Ishikawa (cell line): ENCODE measurements around the gene CACUL1.

Source experiments
- CEBPB ChIP-seq: IDR thresholded peaks from 2 replicates; pipeline ENCODE4 v1.6.1; 2012
- CREB1 ChIP-seq: IDR thresholded peaks from 2 replicates; pipeline ENCODE4 v1.6.1; 2012; ENCODE audit warnings: low read depth
- EGR1 ChIP-seq: IDR thresholded peaks from 2 replicates; pipeline ENCODE4 v1.6.1; 2012
- EP300 ChIP-seq: IDR thresholded peaks from 2 replicates; pipeline ENCODE4 v1.6.1; 2012; ENCODE audit warnings: borderline replicate concordance
- FOXM1 ChIP-seq: IDR thresholded peaks from 2 replicates; pipeline ENCODE4 v1.6.1; 2012; ENCODE audit warnings: low read depth, borderline replicate concordance
- NFIC ChIP-seq: IDR thresholded peaks from 2 replicates; pipeline ENCODE4 v1.6.1; 2012
- RAD21 ChIP-seq: IDR thresholded peaks from 2 replicates; pipeline ENCODE4 v1.6.1; 2012; ENCODE audit warnings: low read depth
- TAF1 ChIP-seq: IDR thresholded peaks from 2 replicates; pipeline ENCODE4 v1.6.1; 2012; ENCODE audit warnings: low read depth, mild to moderate bottlenecking
- TCF12 ChIP-seq: IDR thresholded peaks from 2 replicates; pipeline ENCODE4 v1.6.1; 2012; ENCODE audit warnings: low read depth
- TEAD4 ChIP-seq: IDR thresholded peaks from 2 replicates; pipeline ENCODE4 v1.6.1; 2012
- YY1 ChIP-seq: IDR thresholded peaks from 2 replicates; pipeline ENCODE4 v1.6.1; 2012; ENCODE audit warnings: low read depth
- ZBTB7A ChIP-seq: IDR thresholded peaks from 2 replicates; pipeline ENCODE4 v1.6.1; 2012; ENCODE audit warnings: low read depth
- TF ChIP-seq, protein P1 (sequence below): IDR thresholded peaks from 2 replicates; pipeline ENCODE4 v1.6.1; 2012; ENCODE audit warnings: low read depth, mild to moderate bottlenecking
- TF ChIP-seq, protein P2 (sequence below): IDR thresholded peaks from 2 replicates; pipeline ENCODE4 v1.6.1; 2012
- TF ChIP-seq, protein P3 (sequence below): IDR thresholded peaks from 2 replicates; pipeline ENCODE4 v1.6.1; 2012

CACUL1 gene

DNA sequence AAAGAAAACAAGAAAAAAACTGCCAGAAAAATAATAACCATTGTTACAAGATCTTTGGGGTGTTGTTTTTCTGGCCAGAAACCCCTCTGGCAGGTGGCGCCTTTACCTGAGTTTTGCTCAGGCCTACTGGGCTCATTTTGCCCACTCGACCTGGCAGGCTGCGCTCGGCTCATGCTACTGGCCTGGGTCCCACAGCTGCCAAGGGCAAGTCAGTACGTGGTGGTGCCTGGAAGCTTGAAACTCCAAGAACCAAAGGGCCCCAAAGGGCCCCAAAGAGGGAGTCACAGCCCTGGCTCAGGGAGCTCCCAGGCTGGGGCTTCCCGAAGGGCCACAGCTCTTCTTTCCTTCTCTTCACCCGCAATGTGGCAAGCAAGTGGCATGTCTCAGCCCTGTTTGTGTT lies 42.7 kb downstream of the CACUL1 start:
- TF ChIP-seq TEAD4 (no peak), TAF1 (no peak), TCF12 (no peak), RAD21 (no peak), CEBPB (no peak), ZBTB7A (no peak), NFIC (no peak), YY1 (no peak), EP300 (no peak), CREB1 (no peak), FOXM1 (no peak)
- TF ChIP-seq, protein P1, sequence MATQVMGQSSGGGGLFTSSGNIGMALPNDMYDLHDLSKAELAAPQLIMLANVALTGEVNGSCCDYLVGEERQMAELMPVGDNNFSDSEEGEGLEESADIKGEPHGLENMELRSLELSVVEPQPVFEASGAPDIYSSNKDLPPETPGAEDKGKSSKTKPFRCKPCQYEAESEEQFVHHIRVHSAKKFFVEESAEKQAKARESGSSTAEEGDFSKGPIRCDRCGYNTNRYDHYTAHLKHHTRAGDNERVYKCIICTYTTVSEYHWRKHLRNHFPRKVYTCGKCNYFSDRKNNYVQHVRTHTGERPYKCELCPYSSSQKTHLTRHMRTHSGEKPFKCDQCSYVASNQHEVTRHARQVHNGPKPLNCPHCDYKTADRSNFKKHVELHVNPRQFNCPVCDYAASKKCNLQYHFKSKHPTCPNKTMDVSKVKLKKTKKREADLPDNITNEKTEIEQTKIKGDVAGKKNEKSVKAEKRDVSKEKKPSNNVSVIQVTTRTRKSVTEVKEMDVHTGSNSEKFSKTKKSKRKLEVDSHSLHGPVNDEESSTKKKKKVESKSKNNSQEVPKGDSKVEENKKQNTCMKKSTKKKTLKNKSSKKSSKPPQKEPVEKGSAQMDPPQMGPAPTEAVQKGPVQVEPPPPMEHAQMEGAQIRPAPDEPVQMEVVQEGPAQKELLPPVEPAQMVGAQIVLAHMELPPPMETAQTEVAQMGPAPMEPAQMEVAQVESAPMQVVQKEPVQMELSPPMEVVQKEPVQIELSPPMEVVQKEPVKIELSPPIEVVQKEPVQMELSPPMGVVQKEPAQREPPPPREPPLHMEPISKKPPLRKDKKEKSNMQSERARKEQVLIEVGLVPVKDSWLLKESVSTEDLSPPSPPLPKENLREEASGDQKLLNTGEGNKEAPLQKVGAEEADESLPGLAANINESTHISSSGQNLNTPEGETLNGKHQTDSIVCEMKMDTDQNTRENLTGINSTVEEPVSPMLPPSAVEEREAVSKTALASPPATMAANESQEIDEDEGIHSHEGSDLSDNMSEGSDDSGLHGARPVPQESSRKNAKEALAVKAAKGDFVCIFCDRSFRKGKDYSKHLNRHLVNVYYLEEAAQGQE = no peak
- TF ChIP-seq, protein P2, sequence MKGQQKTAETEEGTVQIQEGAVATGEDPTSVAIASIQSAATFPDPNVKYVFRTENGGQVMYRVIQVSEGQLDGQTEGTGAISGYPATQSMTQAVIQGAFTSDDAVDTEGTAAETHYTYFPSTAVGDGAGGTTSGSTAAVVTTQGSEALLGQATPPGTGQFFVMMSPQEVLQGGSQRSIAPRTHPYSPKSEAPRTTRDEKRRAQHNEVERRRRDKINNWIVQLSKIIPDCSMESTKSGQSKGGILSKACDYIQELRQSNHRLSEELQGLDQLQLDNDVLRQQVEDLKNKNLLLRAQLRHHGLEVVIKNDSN = no peak
- TF ChIP-seq, protein P3, sequence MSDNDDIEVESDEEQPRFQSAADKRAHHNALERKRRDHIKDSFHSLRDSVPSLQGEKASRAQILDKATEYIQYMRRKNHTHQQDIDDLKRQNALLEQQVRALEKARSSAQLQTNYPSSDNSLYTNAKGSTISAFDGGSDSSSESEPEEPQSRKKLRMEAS = no peak

DNA sequence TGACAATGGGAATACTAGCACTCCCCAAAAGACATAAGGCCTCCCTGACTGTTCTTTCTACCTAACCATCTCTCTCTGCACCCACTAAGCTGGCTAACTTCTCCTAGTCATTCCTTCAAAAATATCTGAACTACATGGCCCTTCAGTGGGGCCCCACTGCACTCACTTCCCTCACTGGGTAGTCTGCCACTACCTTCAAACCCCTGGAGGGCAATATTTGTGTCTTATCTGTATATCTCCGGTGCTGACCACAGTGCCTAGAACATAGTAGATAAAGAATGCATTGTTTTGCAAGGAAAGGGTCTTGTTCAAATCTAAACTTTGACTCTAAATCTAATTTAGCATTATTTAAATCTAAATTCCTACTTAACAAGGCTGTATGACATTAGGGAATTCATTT lies 44.3 kb downstream of the CACUL1 start:
- TF ChIP-seq CREB1 = no peak
- no peak for TF ChIP-seq FOXM1
- no peak for TF ChIP-seq ZBTB7A
- TF ChIP-seq, protein P1 = no peak
- no peak for TF ChIP-seq YY1
- no peak for TF ChIP-seq TAF1
- no peak for TF ChIP-seq TEAD4
- TF ChIP-seq RAD21 = no peak
- TF ChIP-seq CEBPB = no peak
- no peak for TF ChIP-seq NFIC
- no peak for TF ChIP-seq EP300
- no peak for TF ChIP-seq EGR1
- TF ChIP-seq, protein P3 = no peak
- TF ChIP-seq, protein P2 = no peak
- TF ChIP-seq TCF12 = no peak

DNA sequence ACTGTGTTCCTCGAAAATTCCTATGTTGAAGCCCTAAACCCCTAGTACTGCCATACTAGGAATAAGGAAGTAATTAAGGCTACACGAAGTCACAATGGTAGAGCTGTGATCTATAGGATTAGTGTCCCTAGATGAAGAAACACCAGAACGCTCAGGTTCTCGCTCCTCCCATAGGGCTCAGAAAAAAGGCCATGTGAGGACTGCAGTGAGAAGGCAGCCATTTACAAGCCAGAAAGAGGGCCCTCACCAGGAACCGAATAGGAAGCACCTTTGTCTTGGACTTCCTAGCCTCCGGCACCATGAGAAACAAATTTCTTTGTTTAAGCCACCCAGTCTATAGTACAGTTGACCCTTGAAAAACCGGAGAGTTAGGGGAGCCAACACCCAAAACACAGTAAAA lies 46.2 kb downstream of the CACUL1 start:
- TF ChIP-seq EGR1 = no peak
- no peak for TF ChIP-seq FOXM1
- no peak for TF ChIP-seq RAD21
- no peak for TF ChIP-seq CREB1
- TF ChIP-seq, protein P2 = no peak
- TF ChIP-seq CEBPB = no peak
- no peak for TF ChIP-seq NFIC
- TF ChIP-seq ZBTB7A = no peak
- TF ChIP-seq TCF12 = no peak
- TF ChIP-seq TAF1 = no peak

DNA sequence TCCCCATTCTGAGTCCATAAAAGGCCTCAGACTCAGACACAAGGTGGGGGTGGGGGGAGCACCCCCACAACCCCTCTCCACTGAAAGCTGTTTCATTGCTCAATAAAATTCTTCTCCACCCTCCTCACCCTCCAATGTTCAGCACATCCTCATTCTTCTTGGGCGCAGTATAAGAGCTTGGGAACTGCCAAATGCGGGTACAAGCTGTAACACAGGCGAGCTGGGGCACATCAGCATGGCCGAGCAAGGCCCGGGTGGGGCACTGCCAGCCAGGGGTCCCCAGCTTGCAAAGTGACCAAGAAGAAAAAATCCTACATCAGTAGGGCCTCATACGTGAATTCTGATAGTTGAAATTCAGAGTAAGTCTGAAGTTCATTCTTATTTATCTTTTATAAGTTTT lies 50.1 kb downstream of the CACUL1 start:
- TF ChIP-seq YY1 = no peak
- no peak for TF ChIP-seq TAF1
- TF ChIP-seq, protein P3 = no peak

- TF ChIP-seq TCF12 (no peak), RAD21 (no peak), EP300 (no peak), YY1 (no peak), CREB1 (no peak), NFIC (no peak), TEAD4 (no peak), CEBPB (no peak), FOXM1 (no peak), EGR1 (no peak), TAF1 (no peak), ZBTB7A (no peak)
- TF ChIP-seq, protein P1 = no peak
- TF ChIP-seq, protein P3 = no peak
- TF ChIP-seq, protein P2 = no peak
Observed at GRCh38 chr10:118701529-118702323, 53.0 kb downstream of the CACUL1 start.
